GM12891 (cell line): Measurements from ENCODE around the gene PPP2R3B.

Source experiments
- PAX5 ChIP-seq: IDR thresholded peaks from 2 replicates; pipeline ENCODE4 v1.6.1; 2011; ENCODE audit warnings: low read length, moderate library complexity, mild to moderate bottlenecking; ENCODE audit not compliant: insufficient read depth, severe bottlenecking
- POLR2A ChIP-seq: IDR thresholded peaks from 2 replicates; pipeline ENCODE4 v1.6.1; 2011; ENCODE audit warnings: low read depth, low read length, control low read depth
- POLR2AphosphoS5 ChIP-seq: IDR thresholded peaks from 2 replicates; pipeline ENCODE4 v1.6.1; 2011; ENCODE audit warnings: low read depth, low read length, control low read depth
- SPI1 ChIP-seq: IDR thresholded peaks from 2 replicates; pipeline ENCODE4 v1.6.1; 2011; ENCODE audit warnings: low read depth, low read length, control low read depth
- TAF1 ChIP-seq: IDR thresholded peaks from 2 replicates; pipeline ENCODE4 v1.6.1; 2011; ENCODE audit warnings: low read depth, low read length, control low read depth

DNA sequence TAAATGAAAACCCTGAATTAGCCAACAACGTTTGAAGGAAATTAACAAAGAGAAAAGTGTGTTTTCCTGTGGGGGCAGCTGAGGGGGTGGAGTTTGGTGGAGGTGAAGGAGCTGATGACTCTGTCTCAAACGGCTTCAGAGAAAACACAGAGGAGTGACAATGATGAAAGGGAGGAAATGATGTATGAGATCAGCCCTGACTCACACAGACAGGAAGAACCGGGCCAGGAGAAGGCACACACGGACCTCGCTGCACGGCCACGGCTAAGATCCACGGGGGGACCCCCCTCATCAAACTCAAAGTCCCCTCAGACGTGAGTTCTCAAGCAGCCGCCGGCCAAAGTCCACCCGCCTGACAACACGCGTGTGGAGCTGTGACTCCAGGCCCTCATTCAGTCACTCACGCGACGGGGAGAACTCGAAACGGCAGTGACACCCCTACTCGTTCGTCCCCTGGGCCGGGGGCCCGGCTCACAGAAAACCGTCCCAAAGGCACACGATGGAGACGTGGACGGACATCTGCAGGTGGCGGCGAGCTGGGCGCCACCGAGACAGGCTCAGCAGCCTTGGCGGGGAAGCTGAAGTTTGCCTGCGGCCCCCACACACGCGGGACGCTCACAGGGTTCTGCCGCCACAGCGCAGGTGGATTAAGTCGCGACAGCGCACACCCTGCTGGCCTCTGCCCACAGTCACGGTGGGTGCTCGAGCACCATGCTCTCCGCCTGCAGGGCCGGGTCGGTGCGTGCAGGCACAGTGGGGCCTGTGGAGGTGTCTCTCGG, 28.8 kb downstream of the PPP2R3B start:
- TF ChIP-seq PAX5 (no peak), POLR2A (no peak), POLR2AphosphoS5 (no peak), SPI1 (no peak), TAF1 (no peak)
